GM18517 (cell line): Measurements from ENCODE around the gene OR7A17.

Experiments used
- ATAC-seq: cut with Tn5 transposase; IDR thresholded peaks from one replicate; pipeline ENCODE4 v1.9.1; 2021; ENCODE audit warnings: mild to moderate bottlenecking, moderate library complexity; ENCODE audit not compliant: unreplicated experiment

The OR7A17 gene

DNA sequence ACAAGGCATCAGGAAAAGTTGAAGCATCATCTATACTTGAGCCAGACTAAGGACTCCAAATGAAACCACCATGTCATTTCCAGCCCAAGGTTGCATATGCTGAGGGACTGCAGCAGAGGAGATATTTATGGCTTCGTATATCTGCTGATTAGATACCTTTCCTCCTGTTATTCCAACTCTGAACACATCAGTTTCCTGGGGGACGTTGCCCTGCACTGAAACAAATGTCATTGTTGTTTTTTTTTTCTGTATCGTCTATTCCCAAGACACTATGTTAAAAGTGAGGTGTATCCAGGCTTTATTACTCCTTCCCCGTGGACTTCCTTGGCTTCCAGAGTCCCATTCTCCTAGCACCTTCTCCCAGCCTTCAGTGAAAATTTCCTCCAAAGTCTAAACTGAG lies at the start of gene OR7A17:
TSS of gene OR7A17 (minus strand) at position 101 of the 400 bp plus-strand sequence. CDS start 4,777 bp downstream, outside the sequence.
- ATAC-seq, result no peak

DNA sequence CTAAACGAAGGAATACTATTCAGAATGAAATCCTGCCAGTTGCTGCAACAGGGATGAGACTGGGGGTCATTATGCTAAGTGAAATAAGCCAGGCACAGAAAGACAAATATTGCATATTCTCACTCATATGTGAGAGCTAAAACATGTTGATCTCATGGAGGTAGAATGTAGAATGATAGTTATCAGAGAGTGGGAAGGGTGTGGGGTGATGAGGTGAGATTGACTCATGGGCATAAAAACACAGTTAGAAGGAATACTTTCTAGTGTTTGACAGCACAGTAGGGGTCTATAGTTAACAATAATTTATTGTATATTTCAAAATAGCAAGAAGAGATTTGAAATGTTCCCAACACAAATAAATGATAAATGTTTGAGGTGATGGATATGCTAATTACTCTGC lies 47.6 kb upstream of the OR7A17 start:
- ATAC-seq, result no peak

DNA sequence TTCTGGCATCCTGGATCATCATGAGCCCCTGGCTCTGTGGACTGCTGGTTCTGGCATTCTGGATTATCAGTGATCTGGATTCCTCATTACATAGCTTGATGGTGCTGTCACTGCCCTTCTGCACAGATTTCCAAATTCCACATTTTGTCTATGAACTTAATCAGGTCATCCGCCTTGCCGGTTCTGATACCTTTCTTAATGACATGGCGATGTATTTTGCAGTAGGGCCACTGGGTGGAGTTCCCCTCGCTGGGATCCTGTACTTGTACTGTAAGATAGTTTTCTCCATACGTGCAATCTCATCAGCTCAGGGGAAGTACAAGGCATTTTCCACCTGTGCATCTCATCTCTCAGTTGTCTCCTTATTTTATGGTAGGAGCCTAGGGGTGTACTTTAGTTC lies 30.9 kb upstream of the OR7A17 start:
- ATAC-seq, result no peak

DNA sequence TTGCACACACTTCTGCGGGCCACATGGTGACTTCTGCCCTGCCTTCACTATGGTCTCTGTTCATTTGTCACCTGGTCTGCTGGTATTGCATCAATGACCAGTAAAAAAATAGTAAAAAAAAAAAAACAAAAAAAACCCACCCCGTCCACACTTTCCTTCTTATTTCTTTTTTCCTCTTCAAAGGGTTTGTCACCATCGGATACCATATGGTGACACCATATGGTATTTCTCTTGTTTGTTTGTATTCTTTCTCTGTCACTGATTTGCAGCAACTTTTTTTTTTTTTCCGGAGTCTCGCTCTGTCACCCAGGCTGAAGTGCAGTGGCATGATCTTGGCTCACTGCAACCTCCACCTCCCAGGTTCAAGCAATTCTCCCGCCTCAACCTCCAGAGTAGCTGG lies 29.2 kb upstream of the OR7A17 start:
- no peak for ATAC-seq

DNA sequence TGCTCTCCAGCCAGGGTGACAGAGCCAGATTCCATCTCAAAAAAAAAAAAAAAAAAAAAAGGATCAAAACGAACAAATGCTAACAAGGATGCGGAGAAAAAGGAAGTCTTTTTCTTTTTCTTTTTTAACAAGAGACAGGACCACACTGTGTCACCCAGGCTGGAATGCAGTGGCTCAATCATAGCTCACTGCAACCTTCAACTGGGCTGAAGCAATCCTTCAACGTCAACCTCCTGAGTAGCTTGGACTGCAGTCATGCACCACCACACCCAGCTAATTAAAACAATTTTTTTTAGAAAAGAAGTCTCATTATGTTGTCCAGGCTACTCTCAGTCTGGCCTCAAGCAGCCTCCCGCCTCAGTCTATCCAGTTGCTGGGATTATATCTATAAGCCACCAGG lies 20.8 kb upstream of the OR7A17 start:
- ATAC-seq, result no peak

DNA sequence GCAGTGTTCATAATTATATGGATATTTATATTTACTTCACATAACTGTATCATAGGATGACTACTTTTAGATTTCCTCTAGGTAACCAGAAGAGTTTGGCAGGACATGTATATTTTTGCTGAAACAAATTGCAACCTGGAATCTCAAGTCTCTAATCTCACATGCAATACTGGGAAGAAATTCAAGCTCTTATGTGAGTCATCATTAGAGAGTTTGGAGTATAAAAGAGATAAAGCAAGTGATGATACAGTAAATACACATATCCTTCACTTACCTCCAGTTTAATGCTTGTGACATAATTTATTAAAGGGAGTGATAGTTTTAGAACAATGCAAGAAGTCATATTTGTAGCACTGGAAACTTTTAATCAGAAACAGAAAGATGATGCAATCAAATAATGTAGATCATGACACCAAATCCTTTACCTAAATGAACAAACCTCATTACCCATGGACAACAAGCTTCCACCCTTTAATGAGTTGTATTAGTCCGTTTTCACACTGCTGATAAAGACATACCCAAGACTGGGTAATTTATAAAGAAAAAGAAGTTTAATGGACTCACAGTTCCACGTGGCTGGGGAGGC lies 15.8 kb upstream of the OR7A17 start:
- ATAC-seq, result no peak

GRCh38 chr19:14890643-14891379 lies 4.9 kb upstream of the OR7A17 start:
- ATAC-seq, result no peak

DNA sequence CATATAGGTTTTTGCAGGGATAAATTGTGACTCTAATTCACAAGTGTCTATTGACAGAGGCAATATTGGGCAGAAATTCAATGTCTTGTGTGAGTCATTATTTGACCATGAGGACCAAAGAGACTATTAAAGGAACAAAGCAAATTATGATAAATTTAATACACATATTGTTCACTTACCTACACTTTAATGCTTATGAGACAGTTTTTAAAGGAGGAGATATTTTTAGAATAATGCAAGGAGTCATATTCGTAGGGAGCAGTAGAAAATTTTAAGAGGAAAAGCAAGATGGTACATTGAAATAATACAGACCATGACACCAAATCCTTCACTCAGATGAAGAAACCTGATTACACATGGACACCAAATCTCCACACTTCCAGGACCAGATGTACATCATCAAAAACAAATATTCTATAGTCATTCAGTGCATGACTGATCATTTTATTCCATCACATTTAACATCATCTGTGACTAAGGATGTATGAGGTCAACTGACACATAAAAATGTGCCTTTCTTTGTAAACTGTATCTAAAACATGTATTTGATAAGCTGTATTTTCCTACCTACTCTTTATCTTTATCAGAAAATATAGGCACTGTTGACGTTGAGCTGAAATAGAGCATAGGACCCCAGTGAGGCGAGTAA lies 4.2 kb upstream of the OR7A17 start:
- ATAC-seq, result no peak

DNA sequence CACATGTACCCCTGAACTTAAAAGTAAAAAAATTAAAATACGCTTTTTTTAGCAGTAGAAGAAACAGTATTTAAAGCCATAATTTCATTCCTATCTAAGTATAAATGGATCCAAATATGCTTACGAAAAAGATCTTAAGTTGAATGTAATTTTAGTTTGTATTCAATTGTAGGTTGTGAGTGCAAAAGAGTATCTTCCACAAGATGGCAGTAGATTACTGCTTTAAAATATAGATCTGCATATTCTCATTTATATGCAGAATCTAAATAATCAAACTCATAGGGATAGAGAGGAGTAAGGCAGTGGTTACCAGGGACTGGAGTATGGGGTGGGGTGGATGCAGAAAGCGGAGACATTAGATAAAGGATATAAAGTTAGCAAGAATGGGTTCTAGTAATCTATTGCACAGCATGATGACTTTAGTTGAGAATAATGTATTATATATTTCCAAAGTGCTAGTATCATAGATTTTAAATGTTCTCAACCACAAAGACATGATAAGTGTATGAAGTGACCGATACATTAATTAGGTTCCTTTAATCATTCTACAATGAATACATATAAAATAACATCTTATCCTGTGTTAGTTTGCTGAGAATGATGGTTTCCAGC lies 14.2 kb downstream of the OR7A17 start:
- ATAC-seq, result no peak

DNA sequence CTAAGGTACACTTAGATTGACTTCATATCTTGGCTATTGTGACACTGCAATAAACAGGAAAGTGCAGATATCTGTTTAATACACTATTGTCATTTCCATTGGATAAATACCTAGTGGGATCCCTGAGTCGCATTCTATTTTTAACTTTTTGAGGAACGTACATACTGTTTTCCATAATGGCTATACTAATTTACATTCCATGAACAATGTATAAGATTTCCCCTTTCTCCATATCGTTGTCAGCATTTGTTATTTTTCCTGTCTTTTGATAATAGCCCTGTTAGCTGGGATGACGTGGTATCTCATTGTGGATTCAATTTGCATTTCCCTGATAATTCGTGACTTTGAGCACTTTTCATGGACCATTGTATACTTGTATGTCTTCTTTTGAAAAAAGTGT lies 17.4 kb downstream of the OR7A17 start:
- no peak for ATAC-seq

GRCh38 chr19:14848822-14849221 lies 37.1 kb downstream of the OR7A17 start, which contains the start of gene OR7A10:
TSS of gene OR7A10 (minus strand) at chr19:14848922. CDS start at chr19:14841877, 7,045 bp downstream.
- ATAC-seq, result no peak

DNA sequence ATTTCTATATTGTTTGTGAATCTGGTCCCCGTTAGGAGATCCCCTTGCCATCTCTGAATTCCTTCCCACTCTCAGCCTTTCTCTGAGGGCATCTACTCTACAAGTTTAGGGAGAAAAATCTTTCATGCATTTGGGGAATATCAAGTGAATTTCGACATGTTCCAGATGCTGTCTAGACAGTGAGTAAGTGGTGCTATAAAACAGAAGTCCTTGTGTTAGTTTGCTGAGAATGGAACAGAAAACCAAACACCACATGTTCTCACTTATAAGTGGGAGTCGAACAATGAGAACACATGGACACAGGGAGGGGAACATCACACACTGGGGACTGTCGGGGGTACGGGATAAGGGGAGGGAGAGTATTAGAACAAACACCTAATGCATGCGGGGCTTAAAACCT lies 42.4 kb downstream of the OR7A17 start:
- no peak for ATAC-seq

- ATAC-seq, result no peak
Measured at GRCh38 chr19:14843169-14843568, 42.8 kb downstream of the OR7A17 start.

- ATAC-seq, result no peak
Measured at GRCh38 chr19:14840206-14840605, 45.7 kb downstream of the OR7A17 start.

GRCh38 chr19:14837391-14837790 lies 48.5 kb downstream of the OR7A17 start:
- no peak for ATAC-seq

- no peak for ATAC-seq
Measured at GRCh38 chr19:14835011-14835410, 50.9 kb downstream of the OR7A17 start, which contains the start of the genes OR7A5 and OR7C1. TSS of gene OR7A5 (minus strand) at chr19:14835185. CDS start at chr19:14828241, 6,944 bp downstream. TSS of gene OR7C1 (minus strand) at chr19:14835185. CDS start at chr19:14800136, 35,049 bp downstream.

DNA sequence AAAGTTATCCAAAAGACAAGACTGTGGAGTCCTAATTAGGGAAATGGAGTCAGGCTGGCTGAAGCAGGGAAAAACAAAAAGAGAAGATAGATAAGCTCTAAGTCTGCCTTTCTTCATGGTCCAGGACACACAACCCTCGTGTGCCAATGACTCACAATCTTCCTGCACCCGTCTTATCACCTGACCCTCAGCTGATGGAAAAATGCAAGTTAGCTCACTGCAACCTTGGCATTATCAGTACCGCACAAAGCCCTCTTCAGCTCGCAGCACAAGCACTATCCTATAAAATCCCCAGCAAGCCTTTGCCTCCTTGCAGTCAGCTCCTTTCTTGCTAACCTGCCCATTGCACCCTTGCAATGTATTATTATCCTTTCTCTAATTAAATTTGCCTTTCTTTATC lies 55.2 kb downstream of the OR7A17 start:
- no peak for ATAC-seq
